Cardiac septum (tissue), 1 donor: ENCODE data around the gene DENND4A. TPM values are rescaled to one million over a fixed set of nuclear protein-coding genes. Genes with fewer than 3 reads are reported as not detected.
"Not testable (repeated sequence)": the region's sequence is repeated elsewhere in the genome, so short reads cannot be mapped to it uniquely, and the experiment has no call there.

Source experiments
- DNase-seq: peaks from one replicate; pipeline ENCODE4 v3.0.0-alpha.2; 2020; ENCODE audit warnings: low spot score
- intact Hi-C: fragments of 100-400 bp; cut with DNase I; formaldehyde crosslinking; loops from one replicate; pipeline ENCODE4 v1.14.0; 2022
- total RNA-seq: library from RNA; stranded (reverse); fragmentation: NEBNext Ultra II Directional; extraction: Animal tissue kit (Norgen Biotek cat#: 25700); gene quantifications from one replicate; pipeline ENCODE4 v1.2.1, GENCODE V29; 2021
- donor health status: DM: no; HTN: no; CAD: no.

The DENND4A gene
- total RNA-seq, 1 donor from 2014 or later, result 19.1 TPM

GRCh38 chr15:65766422-65767263 lies 25.4 kb downstream of the DENND4A start:
- no peak for DNase-seq
- intact Hi-C loops, result no loop called here

- intact Hi-C loops, result no loop called here
- DNase-seq, result no peak
Observed at GRCh38 chr15:65765106-65765505, 27.0 kb downstream of the DENND4A start.

- DNase-seq, result no peak
- intact Hi-C loops, result no loop called here
Observed at GRCh38 chr15:65762914-65763787, 28.9 kb downstream of the DENND4A start.

GRCh38 chr15:65762399-65762798 lies 29.7 kb downstream of the DENND4A start:
- intact Hi-C loops, result no loop called here
- DNase-seq, result no peak

GRCh38 chr15:65761210-65761926 lies 30.7 kb downstream of the DENND4A start:
- DNase-seq, result no peak
- intact Hi-C loops, result no loop called here

- no peak for DNase-seq
- intact Hi-C loops, result no loop called here
Observed at GRCh38 chr15:65759441-65759840, 32.7 kb downstream of the DENND4A start.

- intact Hi-C loops, result no loop called here
- DNase-seq, result no peak
Observed at GRCh38 chr15:65758242-65758641, 33.9 kb downstream of the DENND4A start.

GRCh38 chr15:65757256-65757655 lies 34.8 kb downstream of the DENND4A start:
- DNase-seq, result no peak
- intact Hi-C loops, result no loop called here

- no peak for DNase-seq
- intact Hi-C loops, result no loop called here
Observed at GRCh38 chr15:65752151-65752700, 39.9 kb downstream of the DENND4A start.

GRCh38 chr15:65751431-65751830 lies 40.7 kb downstream of the DENND4A start:
- intact Hi-C loops, result no loop called here
- no peak for DNase-seq

- DNase-seq, result no peak
- intact Hi-C loops, result no loop called here
Observed at GRCh38 chr15:65747265-65747664, 44.8 kb downstream of the DENND4A start.

GRCh38 chr15:65743637-65744252 lies 48.3 kb downstream of the DENND4A start:
- no peak for DNase-seq
- intact Hi-C loops, result no loop called here

- intact Hi-C loops, result no loop called here
- DNase-seq, result no peak
Observed at GRCh38 chr15:65740148-65740547, 51.9 kb downstream of the DENND4A start.

GRCh38 chr15:65738649-65739048 lies 53.4 kb downstream of the DENND4A start:
- intact Hi-C loops, result no loop called here
- DNase-seq, result no peak

GRCh38 chr15:65733599-65733998 lies 58.5 kb downstream of the DENND4A start:
- DNase-seq, intact Hi-C loops: not testable (repeated sequence)

- no peak for DNase-seq
- intact Hi-C loops, result no loop called here
Observed at GRCh38 chr15:65732698-65733097, 59.4 kb downstream of the DENND4A start.

GRCh38 chr15:65731926-65732325 lies 60.2 kb downstream of the DENND4A start:
- no peak for DNase-seq
- intact Hi-C loops, result no loop called here

GRCh38 chr15:65730549-65731172 lies 61.4 kb downstream of the DENND4A start:
- DNase-seq, result no peak
- intact Hi-C loops, result no loop called here
